ENCODE results near the gene SPRYD4.
"Not testable (repeated sequence)": the region's sequence is repeated elsewhere in the genome, so short reads cannot be mapped to it uniquely, and the experiment has no call there.

Gene SPRYD4

GRCh38 chr12:56468216-56469006 is at the start of gene SPRYD4:
SPRYD4 (plus strand) TSS chr12:56468578; CDS start chr12:56468592, 14 bp downstream.
- DNase-seq, result peak; percentile 94

DNA sequence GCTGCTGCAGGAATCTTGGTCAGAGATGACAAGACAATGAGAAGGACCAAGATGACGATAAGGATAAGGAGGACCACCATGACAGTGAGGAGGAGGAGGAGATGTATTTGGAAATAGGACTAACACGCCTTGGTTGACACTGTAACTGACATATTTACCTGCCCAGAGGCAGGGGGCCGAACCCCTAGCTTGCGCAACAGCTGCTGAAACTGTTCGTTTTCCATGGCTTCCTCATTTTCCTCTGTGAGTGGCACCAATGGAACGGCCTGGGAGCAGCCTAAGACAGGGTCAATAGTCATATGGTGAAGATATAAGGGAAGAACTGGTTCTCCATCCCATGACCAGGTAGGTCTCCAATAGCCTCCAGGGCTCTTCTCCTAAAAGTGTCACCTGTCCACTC is 48.0 kb upstream of the SPRYD4 start:
- DNase-seq, result no peak

DNA sequence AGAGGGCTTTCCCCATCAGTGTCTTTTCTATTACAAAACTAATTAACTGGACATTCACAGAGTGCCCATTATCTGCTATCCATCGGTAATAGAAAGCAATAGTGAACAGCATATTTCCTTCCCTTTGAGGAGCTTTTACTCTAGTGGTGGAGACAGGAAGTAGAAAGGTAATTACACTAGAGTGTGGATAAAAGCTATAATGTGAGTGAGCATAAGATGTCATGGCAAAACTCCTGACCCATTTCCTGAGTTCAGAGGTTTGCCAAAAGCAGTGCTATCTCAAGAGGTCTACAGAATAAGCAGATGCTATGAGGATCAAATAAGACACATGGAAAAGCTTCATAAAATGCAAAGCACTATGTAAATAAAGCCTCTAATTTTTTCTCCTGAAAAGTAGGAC is 43.2 kb upstream of the SPRYD4 start:
- DNase-seq, result no peak

GRCh38 chr12:56425940-56426438 is 42.4 kb upstream of the SPRYD4 start:
- no peak for DNase-seq

DNA sequence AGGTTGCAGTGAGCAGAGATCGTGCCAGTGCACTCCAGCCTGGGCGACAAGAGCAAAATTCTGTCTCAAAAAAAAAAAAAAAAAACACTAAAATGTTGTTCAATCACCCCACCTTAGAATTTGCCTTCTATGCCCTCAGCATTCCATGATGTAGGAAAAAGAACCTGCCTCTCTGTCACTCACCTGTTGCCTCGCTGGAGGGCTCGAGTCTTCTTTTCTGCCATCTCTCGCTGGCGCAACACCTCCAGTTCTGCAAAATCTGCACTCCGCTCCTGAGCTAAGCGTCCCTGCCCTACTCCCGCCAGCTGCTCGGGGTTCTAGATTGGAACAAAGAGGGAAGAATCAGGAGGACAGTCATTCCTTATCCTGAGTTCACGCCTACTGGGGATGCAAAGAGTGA is 37.1 kb upstream of the SPRYD4 start:
- no peak for DNase-seq

DNA sequence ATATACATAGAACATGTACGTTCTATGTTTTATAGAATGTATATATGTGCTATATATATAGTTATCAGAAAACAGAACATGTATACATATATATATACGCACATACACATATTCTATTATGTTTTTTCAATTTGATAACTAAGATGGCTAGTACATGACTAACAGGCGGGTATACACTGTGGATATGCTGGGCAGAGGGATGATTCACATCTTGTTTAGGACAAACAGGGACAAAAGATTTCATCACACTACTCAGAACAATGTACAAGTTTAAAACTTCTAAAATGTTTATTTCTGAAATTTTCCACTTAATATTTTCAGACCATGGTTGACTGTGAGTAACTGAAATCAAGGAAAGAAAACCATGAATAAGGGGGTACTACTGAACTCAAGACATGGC is 36.5 kb upstream of the SPRYD4 start:
- DNase-seq, result no peak

DNA sequence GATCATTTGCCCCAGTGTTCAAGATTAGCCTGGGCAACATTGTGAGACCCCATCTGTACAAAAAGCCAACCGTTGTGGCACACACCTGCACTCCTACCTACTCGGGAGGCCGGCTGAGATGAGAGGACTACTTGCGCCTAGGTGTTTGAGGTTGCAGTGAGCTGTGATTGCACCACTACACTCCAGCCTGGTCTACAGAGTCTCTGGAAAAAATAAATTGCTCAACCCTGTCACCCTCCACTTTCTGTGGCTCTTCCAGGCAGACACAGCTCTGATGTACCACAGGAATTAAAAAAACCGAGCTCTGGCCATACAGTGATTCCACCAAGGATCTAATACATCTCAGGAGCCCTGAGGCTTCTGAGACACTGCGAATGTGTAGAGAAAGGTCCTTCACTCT is 33.5 kb upstream of the SPRYD4 start:
- DNase-seq, result no peak

GRCh38 chr12:56437430-56438176 is 30.8 kb upstream of the SPRYD4 start:
- peak; percentile 75 for DNase-seq

DNA sequence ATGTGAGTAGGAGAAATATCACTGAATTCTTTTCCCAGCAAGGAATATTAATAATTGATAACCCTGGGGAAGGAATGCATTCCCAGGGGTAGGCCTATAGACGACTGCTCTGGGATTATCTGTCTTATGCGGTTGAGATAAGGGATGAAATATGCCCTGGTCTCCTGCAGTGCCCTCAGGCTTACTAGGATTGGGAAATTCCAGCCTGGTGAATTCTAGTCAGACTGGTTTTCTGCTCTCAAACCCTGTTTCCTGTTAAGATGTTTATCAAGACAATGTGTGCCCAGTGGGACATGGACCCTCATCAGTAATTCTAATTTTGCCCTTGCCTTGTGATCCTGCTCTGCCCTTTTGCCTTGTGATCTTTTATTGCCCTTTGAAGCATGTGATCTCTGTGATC is 25.2 kb upstream of the SPRYD4 start:
- DNase-seq, result not testable (repeated sequence)

- peak; percentile 91 for DNase-seq
These were observed 19.3 kb upstream of the SPRYD4 start, which contains the start of gene TIMELESS for GRCh38 chr12:56448860-56449621. TIMELESS (minus strand) TSS chr12:56449426; CDS start chr12:56434170, 15,256 bp downstream.

- DNase-seq, result no peak
These were observed 18.8 kb upstream of the SPRYD4 start for GRCh38 chr12:56449622-56449984.

DNA sequence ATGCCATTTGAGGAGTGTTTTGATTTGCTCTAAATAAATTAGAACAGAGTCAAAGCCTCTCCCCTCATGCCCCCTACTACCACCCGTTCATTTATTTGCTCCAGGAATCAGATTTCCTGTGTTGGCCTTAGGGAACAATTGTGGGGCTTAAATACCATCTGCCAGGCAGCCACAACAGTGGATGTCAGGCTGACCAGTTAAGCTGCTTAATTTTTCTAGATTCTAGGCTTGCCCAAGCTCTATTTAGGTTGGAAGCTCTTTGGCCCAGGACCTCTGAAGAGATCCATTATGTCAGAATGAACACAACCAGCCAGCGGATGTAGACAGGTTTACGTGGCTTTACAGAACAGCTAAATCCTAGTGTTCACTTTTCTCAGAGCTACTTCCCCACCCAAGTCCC is 18.1 kb upstream of the SPRYD4 start:
- no peak for DNase-seq

DNA sequence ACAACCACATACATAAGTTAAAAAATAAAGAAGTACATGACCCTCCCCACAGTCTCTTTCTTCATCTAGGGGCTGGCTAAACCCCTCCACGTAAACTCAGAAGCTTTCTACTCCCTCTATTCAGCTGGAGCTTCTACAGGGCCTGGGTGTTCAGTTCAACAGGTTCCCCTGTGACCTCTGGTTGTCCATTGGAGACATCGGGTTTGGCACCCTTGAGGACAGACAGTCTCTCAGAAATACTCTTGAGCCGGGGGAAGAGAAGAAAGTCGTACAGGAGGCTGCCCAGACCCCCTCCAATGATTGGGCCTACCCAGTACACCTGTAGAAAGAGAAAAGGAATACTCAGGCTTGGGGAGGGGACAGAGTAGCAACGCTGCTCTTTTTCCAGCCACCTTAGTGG is 17.2 kb upstream of the SPRYD4 start:
- no peak for DNase-seq

GRCh38 chr12:56454557-56454956 is 13.8 kb upstream of the SPRYD4 start, which contains the start of gene MIP:
MIP (minus strand) TSS chr12:56454657; CDS start chr12:56454613, 44 bp downstream.
- DNase-seq, result no peak

GRCh38 chr12:56457817-56458216 is 10.6 kb upstream of the SPRYD4 start:
- no peak for DNase-seq

DNA sequence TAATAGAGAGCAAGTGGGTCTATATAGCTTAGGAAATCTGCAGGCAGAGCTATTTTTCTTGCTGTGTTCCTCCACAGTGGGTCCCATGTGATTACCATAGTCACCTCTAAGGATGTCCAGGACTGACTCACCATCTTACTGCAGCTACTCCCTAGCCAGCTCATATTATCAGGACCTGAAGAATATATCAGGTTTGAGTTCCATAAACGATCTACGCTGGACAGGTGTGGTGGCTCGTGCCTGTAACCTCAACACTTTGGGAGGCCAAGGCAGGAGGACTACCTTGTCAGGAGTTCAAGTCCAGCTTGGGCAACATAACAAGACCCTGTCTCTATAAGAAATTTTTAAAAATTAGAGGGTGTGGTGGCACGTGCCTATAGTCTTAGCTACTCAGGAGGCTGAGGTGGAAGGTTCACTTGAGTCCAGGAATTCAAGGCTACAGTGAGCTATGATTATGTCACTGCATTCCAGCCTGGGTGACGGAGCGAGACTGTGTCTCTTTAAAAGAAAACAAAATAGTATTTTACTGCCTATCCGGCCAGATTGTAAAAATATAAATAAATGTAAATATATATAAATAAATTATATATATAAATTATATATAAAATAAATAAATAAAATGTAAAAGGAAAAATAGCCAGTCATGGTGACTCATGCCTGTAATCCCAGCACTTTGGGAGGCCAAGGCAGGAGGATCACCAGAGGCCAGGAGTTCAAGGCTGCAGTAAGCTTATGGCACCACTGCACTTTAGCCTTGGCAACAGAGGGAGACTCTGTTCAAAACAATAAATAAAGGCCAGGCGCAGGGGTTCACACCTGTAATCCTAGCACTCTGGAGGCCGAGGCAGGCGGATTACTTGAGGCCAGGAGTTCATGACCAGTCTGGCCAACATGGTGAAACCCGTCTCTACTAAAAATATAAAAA is 6.9 kb upstream of the SPRYD4 start:
- no peak for DNase-seq

GRCh38 chr12:56462565-56462964 is 5.8 kb upstream of the SPRYD4 start:
- no peak for DNase-seq

- peak; percentile 81 for DNase-seq
These were observed 891 bp downstream of the SPRYD4 start for GRCh38 chr12:56469007-56469930.

DNA sequence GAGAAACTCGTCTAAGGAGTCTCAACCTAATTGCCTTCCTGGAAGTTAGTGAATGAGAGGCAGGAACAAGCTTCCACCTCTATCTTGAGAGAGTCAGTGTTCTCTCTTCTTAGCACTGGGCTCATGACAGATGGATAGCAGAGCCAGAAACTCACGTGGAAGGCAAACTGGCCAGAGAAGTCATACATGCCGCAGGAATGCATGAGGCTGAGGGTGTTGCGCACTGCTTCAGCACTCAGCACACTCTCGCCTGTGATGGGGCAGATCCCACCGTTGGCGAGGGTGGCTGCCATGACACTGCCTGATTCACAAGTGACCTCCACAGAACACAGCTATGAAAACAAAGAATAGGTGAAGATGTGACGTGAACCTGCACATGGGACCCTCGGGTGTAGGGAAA is 6.0 kb downstream of the SPRYD4 start:
- DNase-seq, result no peak

DNA sequence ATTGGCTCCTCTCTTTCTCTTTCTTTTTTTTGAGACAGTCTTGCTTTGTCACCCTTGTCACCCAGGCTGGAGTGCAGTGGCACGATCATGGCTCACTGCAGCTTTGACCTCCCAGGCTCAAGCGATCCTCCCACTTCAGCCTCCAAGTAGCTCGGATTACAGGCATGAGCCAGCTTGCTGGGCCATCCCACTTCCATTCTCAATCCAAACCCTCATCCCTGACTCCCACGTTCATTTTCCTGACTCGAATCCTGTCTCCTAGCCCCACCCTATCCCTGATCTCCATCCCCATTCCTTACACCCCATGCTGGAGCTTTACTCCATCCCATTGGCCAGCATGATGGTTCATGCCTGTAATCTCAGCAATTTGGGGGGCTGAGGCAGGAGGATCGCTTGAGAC is 7.8 kb downstream of the SPRYD4 start:
- DNase-seq, result no peak

DNA sequence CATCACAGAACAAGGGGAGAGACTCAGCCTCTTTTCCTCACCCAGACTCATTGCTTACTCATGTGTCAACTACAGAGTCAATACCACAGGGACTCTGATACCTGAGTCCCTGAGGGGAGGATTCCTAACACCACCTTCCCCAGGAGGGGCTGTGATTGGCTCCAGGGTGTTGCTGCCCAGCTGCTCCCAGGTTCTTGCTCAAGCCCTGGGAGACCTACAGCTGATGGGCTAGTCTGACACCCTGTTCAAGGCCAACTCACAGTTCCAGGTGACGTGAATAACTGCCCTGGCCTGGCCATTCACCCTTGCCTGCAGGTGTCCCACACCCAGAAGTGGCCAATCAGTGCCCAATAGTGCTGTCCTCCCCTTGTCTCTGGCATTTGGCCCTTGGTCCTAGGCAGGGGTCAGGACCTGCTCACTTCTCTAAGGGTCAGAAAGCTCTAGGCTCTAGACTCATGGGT is 8.6 kb downstream of the SPRYD4 start:
- no peak for DNase-seq

Measured in hematopoietic multipotent progenitor cell treated with erythropoietin and hydrocortisone succinate and interleukin-3 and kit ligand, for 8 days (in vitro differentiated cells).